Measurements from ENCODE around the gene TIMM21. TPM values are rescaled to one million over a fixed set of nuclear protein-coding genes. Genes with fewer than 3 reads are reported as not detected.

TIMM21 gene
- total RNA-seq (2014; rRNA removed; shearing (Covaris generic)): 17.2 and 33.8 TPM in 2 replicates

- DNase-seq (ENCODE audit: low spot score): peak; percentile 85
These were observed at the start of gene TIMM21, which contains the start of gene FBXO15 for GRCh38 chr18:74147779-74148542. Gene TIMM21 (plus strand): TSS chr18:74148523. CDS start chr18:74148809, 286 bp downstream. Gene FBXO15 (minus strand): TSS chr18:74147834. CDS start chr18:74147785, 49 bp downstream.

GRCh38 chr18:74108460-74108859, 39.9 kb upstream of the TIMM21 start:
- no peak for DNase-seq (ENCODE audit: low spot score)

- DNase-seq (ENCODE audit: low spot score): no peak
These were observed 38.2 kb upstream of the TIMM21 start for GRCh38 chr18:74110149-74110548.

GRCh38 chr18:74110976-74111375, 37.3 kb upstream of the TIMM21 start:
- no peak for DNase-seq (ENCODE audit: low spot score)

- DNase-seq (ENCODE audit: low spot score): no peak
These were observed 34.6 kb upstream of the TIMM21 start for GRCh38 chr18:74113711-74114110.

GRCh38 chr18:74114116-74114515, 34.2 kb upstream of the TIMM21 start:
- DNase-seq (ENCODE audit: low spot score): no peak

- no peak for DNase-seq (ENCODE audit: low spot score)
These were observed 33.3 kb upstream of the TIMM21 start for GRCh38 chr18:74115046-74115445.

- peak; percentile 47 for DNase-seq (ENCODE audit: low spot score)
These were observed 31.4 kb upstream of the TIMM21 start for GRCh38 chr18:74116633-74117554.

GRCh38 chr18:74123200-74123599, 25.1 kb upstream of the TIMM21 start:
- DNase-seq (ENCODE audit: low spot score): no peak

GRCh38 chr18:74124642-74125041, 23.7 kb upstream of the TIMM21 start:
- no peak for DNase-seq (ENCODE audit: low spot score)

- DNase-seq (ENCODE audit: low spot score): no peak
These were observed 21.4 kb upstream of the TIMM21 start for GRCh38 chr18:74126684-74127655.

GRCh38 chr18:74128159-74128558, 20.2 kb upstream of the TIMM21 start:
- no peak for DNase-seq (ENCODE audit: low spot score)

- no peak for DNase-seq (ENCODE audit: low spot score)
These were observed 17.2 kb upstream of the TIMM21 start for GRCh38 chr18:74131124-74131523.

- DNase-seq (ENCODE audit: low spot score): no peak
These were observed 16.1 kb upstream of the TIMM21 start for GRCh38 chr18:74132201-74132600.

- DNase-seq (ENCODE audit: low spot score): no peak
These were observed 10.3 kb upstream of the TIMM21 start for GRCh38 chr18:74137920-74138538.

- no peak for DNase-seq (ENCODE audit: low spot score)
These were observed 8.9 kb upstream of the TIMM21 start for GRCh38 chr18:74139411-74139810.

- no peak for DNase-seq (ENCODE audit: low spot score)
These were observed 8.4 kb upstream of the TIMM21 start for GRCh38 chr18:74139888-74140287.

- no peak for DNase-seq (ENCODE audit: low spot score)
These were observed 7.7 kb upstream of the TIMM21 start for GRCh38 chr18:74140582-74140981.

GRCh38 chr18:74141667-74142066, 6.7 kb upstream of the TIMM21 start:
- DNase-seq (ENCODE audit: low spot score): no peak

- DNase-seq (ENCODE audit: low spot score): no peak
These were observed 6.1 kb upstream of the TIMM21 start for GRCh38 chr18:74142252-74142651.

GRCh38 chr18:74146756-74147155, 1.6 kb upstream of the TIMM21 start:
- no peak for DNase-seq (ENCODE audit: low spot score)
